GM12878 (cell line): ENCODE data around the gene FAM217B. TPM values are rescaled to one million over a fixed set of nuclear protein-coding genes. Genes with fewer than 3 reads are reported as not detected.

ENCODE experiments used
- ATAC-seq: fragments of 200-7000 bp; cut with Tn5 transposase; 3 replicates; pipeline ENCODE4 v1.9.1; 2020; ENCODE audit warnings: mild to moderate bottlenecking, moderate library complexity
- Bru-seq: library from RNA; stranded (reverse); fragments of 400-500 nt; gene quantifications from one replicate; lab custom pipeline; 2021; lab: Mats Ljungman, UMichigan
- BruChase-seq, 2 experiments: library from RNA; stranded (reverse); fragments of 400-500 nt; gene quantifications; one replicate each; lab custom pipeline; 2021; lab: Mats Ljungman, UMichigan
- BruUV-seq: library from RNA; stranded (reverse); fragments of 400-500 nt; replicated peaks from 2 replicates; lab custom pipeline; 2021; lab: Mats Ljungman, UMichigan
- CTCF ChIA-PET: fragments of 300-600 bp; sonication (Branson Sonifier 250); formaldehyde crosslinking; extraction: SDS; loops from one replicate; lab custom pipeline; 2021; ENCODE audit warnings: inconsistent platforms; lab: Yijun Ruan, JAX
- POLR2A ChIA-PET: fragments of 350-600 bp; formaldehyde crosslinking; extraction: SDS; loops from one replicate; lab custom pipeline; 2021; ENCODE audit warnings: inconsistent platforms; lab: Charles Lee
- RAD21 ChIA-PET: fragments of 300-600 bp; sonication (Branson Sonifier 250); formaldehyde crosslinking; loops from one replicate; lab custom pipeline; 2023; ENCODE audit warnings: antibody characterized with exemption; ENCODE audit not compliant: unreplicated experiment; lab: Charles Lee
- SMC1A ChIA-PET: fragments of 300-600 bp; sonication (Branson Sonifier 250); formaldehyde crosslinking; loops from one replicate; lab custom pipeline; 2023; ENCODE audit not compliant: unreplicated experiment, uncharacterized antibody; lab: Charles Lee
- DNase-seq: peaks from one replicate; pipeline ENCODE4 v3.0.0-alpha.2; 2011; ENCODE audit warnings: low read depth, low spot score
- FAIRE-seq: peaks from 3 replicates; lab custom pipeline; 2011; peaks lifted over from hg19 to GRCh38; lab: Jason Lieb, UNC
- H2AFZ ChIP-seq: 2 replicates; pipeline ENCODE4 v1.6.0; 2011; ENCODE audit warnings: low read depth, low read length, control low read depth; ENCODE audit not compliant: control insufficient read depth
- H3K27ac ChIP-seq: 2 replicates; pipeline ENCODE4 v1.5.1; 2011; ENCODE audit warnings: control low read depth; ENCODE audit not compliant: control insufficient read depth, insufficient read depth
- H3K27me3 ChIP-seq, 2 experiments: replicated peaks in 1 of 2; 2 replicates each; pipeline versions ENCODE4 v1.6.0 to v1.6.1; 2011; ENCODE audit warnings: low read length in 1 of 2; ENCODE audit not compliant: control insufficient read depth in 2 of 2, insufficient read depth in 2 of 2
- H3K36me3 ChIP-seq, 2 experiments: 2 replicates each; pipeline ENCODE4 v1.5.1; 2011; ENCODE audit warnings: low read length in 1 of 2; ENCODE audit not compliant: control insufficient read depth in 2 of 2, insufficient read depth in 2 of 2
- H3K4me1 ChIP-seq: 2 replicates; pipeline ENCODE4 v1.6.1; 2011; ENCODE audit warnings: mild to moderate bottlenecking, low read length, moderate library complexity, mixed read lengths; ENCODE audit not compliant: control insufficient read depth, insufficient read depth
- H3K4me2 ChIP-seq: 2 replicates; pipeline ENCODE4 v1.6.0; 2011; ENCODE audit warnings: control low read depth; ENCODE audit not compliant: control insufficient read depth, insufficient read depth
- H3K4me3 ChIP-seq: fragments of 200-600 bp; sonication (generic); 2 replicates; pipeline ENCODE4 v1.5.1; 2016
- H3K79me2 ChIP-seq: 2 replicates; pipeline ENCODE4 v1.6.0; 2011; ENCODE audit warnings: low read length; ENCODE audit not compliant: control insufficient read depth, insufficient read depth
- H3K9ac ChIP-seq: 2 replicates; pipeline ENCODE4 v1.8.0; 2011; ENCODE audit warnings: low read length, control low read depth, mixed read lengths; ENCODE audit not compliant: control insufficient read depth, insufficient read depth
- H3K9me3 ChIP-seq: replicated peaks from 3 replicates; pipeline ENCODE4 v1.5.1; 2011; ENCODE audit warnings: mild to moderate bottlenecking, low read length; ENCODE audit not compliant: control insufficient read depth, insufficient read depth
- H4K20me1 ChIP-seq: 2 replicates; pipeline ENCODE4 v1.6.0; 2011; ENCODE audit not compliant: control insufficient read depth, insufficient read depth
- EP300 ChIP-seq, 2 experiments: fragments of 150-350 bp in 1 of 2; IDR thresholded peaks; 2 replicates each; pipeline ENCODE4 v1.6.1; 2011 to 2012; ENCODE audit warnings: low read depth in 2 of 2, low read length in 2 of 2, borderline replicate concordance in 1 of 2, improper control_type of control experiment in 1 of 2, inconsistent platforms in 1 of 2; ENCODE audit not compliant: control insufficient read depth in 1 of 2
- MLLT1 ChIP-seq: fragments of 450-650 bp; IDR thresholded peaks from 2 replicates; pipeline ENCODE4 v1.6.1; 2016; ENCODE audit warnings: mild to moderate bottlenecking
- POLR2AphosphoS5 ChIP-seq: IDR thresholded peaks from 2 replicates; pipeline ENCODE4 v1.6.1; 2011; ENCODE audit warnings: mild to moderate bottlenecking, low read length, inconsistent platforms
- RCOR1 ChIP-seq: conservative IDR thresholded peaks from 2 replicates; pipeline ENCODE4 v1.6.1; 2012; ENCODE audit warnings: low read depth, low read length, improper control_type of control experiment
- WGBS: methylation state at CpG from one replicate; pipeline ENCODE4 v1.1.6; 2016; ENCODE audit warnings: low lambda C conversion rate; ENCODE audit not compliant: insufficient replicate concordance, insufficient coverage; ENCODE audit errors: missing lambda C conversion rate; 5-methylcytosine and 5-hydroxymethylcytosine counted together
- in situ Hi-C: fragments of 300-500 bp; cut with MboI; formaldehyde crosslinking; loops from 9 replicates; pipeline ENCODE4 v1.14.3; 2018; ENCODE audit warnings: mixed read lengths
- intact Hi-C: fragments of 100-400 bp; cut with micrococcal nuclease; formaldehyde crosslinking; loops from one replicate; pipeline ENCODE4 v1.14.2; 2022; ENCODE audit not compliant: unreplicated experiment
- long read RNA-seq, 2 experiments: library from polyadenylated mRNA; unstranded; transcript quantifications; one replicate each; pipeline ENCODE4 v2.0.0, GENCODE V29; 2019 to 2020
- polyA minus RNA-seq, 3 experiments: library from RNA; depleted of rRNA, polyadenylated mRNA; stranded (reverse); fragments of >200 nt; gene quantifications; 2 replicates each; pipeline ENCODE4 v1.2.3, GENCODE V29; 2011
- polyA plus RNA-seq, 11 experiments: library from polyadenylated mRNA; depleted of rRNA in 4 of 11; unstranded in 6 of 11; stranded (reverse) in 5 of 11; fragments of >200 nt; fragmentation: Nextera tagmentation in 4 of 11; fragmentation: Illumina TruSeq in 1 of 11; extraction: Ambion mirVana in 4 of 11; extraction: Trizol in 1 of 11; gene quantifications; 1 replicate in 1 of 11; 2 replicates in 10 of 11; pipeline versions ENCODE4 v1.2.1 to v1.2.3, GENCODE V29; 2011 to 2016; ENCODE audit warnings: inconsistent platforms in 2 of 11, missing spikeins in 2 of 11, low read depth in 1 of 11
- total RNA-seq, 4 experiments: library from RNA; depleted of rRNA in 3 of 4; stranded (reverse); fragments of >200 nt in 3 of 4; fragmentation: Illumina TruSeq in 1 of 4; extraction: Trizol in 1 of 4; gene quantifications; 2 replicates each; pipeline versions ENCODE4 v1.2.1 to v1.2.3, GENCODE V29; 2013 to 2021
- TF ChIP-seq, protein P1 (sequence below), 3 experiments: IDR thresholded peaks in 2 of 3; conservative IDR thresholded peaks in 1 of 3; 2 replicates each; pipeline ENCODE4 v1.5.1; 2011; ENCODE audit warnings: low read depth in 3 of 3, low read length in 3 of 3, mild to moderate bottlenecking in 3 of 3, control low read depth in 2 of 3, moderate library complexity in 2 of 3, inconsistent platforms in 1 of 3, mixed read lengths in 1 of 3; ENCODE audit not compliant: control insufficient read depth in 2 of 3, insufficient read depth in 1 of 3; ENCODE audit errors: extremely low read depth in 1 of 3

The FAM217B gene
- total RNA-seq (2013; cell fraction: nucleolus; rRNA removed) = 7.7 and 9.7 TPM in 2 replicates
- total RNA-seq (2014; rRNA removed) (8.9 and 9.1 TPM in 2 replicates), total RNA-seq (2014; rRNA removed; fragmentation: Illumina TruSeq; extraction: Trizol) (6.0 and 6.8 TPM in 2 replicates), total RNA-seq (2021) (15.1 and 16.0 TPM in 2 replicates), polyA plus RNA-seq (2011; rRNA removed) (14.5 and 25.4 TPM in 2 replicates), polyA plus RNA-seq (2014; fragmentation: Illumina TruSeq; extraction: Trizol) (11.2 and 14.2 TPM in 2 replicates), polyA plus RNA-seq (2014; fragmentation: Nextera tagmentation; extraction: Ambion mirVana) (1 to 10 TPM; 6.3 to 6.8 TPM), polyA plus RNA-seq (2014; rRNA removed) (6.8 and 10.0 TPM in 2 replicates), polyA plus RNA-seq (2016; fragmentation: Nextera tagmentation; extraction: Ambion mirVana) (10 to 100 TPM; 17.5 to 18.3 TPM), polyA minus RNA-seq (2011; rRNA and poly(A)+ RNA removed) (9.1 and 11.4 TPM in 2 replicates), Bru-seq, nascent RNA (percentile 76 among the genes with signal in this experiment), BruChase-seq, experiment 1, labeled RNA remaining after a 6-hour chase (percentile 70 among the genes with signal in this experiment), BruChase-seq, experiment 2, labeled RNA remaining after a 2-hour chase (percentile 86 among the genes with signal in this experiment)
- polyA plus RNA-seq (2011; ENCODE audit: low read depth) = 3.0 TPM
- 6.9 and 7.1 TPM in 2 replicates for polyA plus RNA-seq (2011; cell fraction: cytosol; rRNA removed)
- polyA plus RNA-seq (2011; cell fraction: nucleus; rRNA removed) = 4.2 and 4.4 TPM in 2 replicates
- polyA plus RNA-seq (2012) = 5.7 and 6.1 TPM in 2 replicates
- 3.7 and 5.0 TPM in 2 replicates for polyA minus RNA-seq (2011; cell fraction: cytosol; rRNA and poly(A)+ RNA removed)
- polyA minus RNA-seq (2011; cell fraction: nucleus; rRNA and poly(A)+ RNA removed) = 7.1 and 8.5 TPM in 2 replicates
- long read RNA-seq, experiment 1, full-length matches to known transcripts = 17 of 21 reads
- long read RNA-seq, experiment 1, partial matches to known transcripts = 0 of 21 reads
- long read RNA-seq, experiment 1, other reads (novel, unspliced or antisense) = 4 of 21 reads
- long read RNA-seq, experiment 2, full-length matches to known transcripts = 9 of 24 reads
- long read RNA-seq, experiment 2, partial matches to known transcripts = 4 of 24 reads
- long read RNA-seq, experiment 2, other reads (novel, unspliced or antisense) = 11 of 24 reads

DNA sequence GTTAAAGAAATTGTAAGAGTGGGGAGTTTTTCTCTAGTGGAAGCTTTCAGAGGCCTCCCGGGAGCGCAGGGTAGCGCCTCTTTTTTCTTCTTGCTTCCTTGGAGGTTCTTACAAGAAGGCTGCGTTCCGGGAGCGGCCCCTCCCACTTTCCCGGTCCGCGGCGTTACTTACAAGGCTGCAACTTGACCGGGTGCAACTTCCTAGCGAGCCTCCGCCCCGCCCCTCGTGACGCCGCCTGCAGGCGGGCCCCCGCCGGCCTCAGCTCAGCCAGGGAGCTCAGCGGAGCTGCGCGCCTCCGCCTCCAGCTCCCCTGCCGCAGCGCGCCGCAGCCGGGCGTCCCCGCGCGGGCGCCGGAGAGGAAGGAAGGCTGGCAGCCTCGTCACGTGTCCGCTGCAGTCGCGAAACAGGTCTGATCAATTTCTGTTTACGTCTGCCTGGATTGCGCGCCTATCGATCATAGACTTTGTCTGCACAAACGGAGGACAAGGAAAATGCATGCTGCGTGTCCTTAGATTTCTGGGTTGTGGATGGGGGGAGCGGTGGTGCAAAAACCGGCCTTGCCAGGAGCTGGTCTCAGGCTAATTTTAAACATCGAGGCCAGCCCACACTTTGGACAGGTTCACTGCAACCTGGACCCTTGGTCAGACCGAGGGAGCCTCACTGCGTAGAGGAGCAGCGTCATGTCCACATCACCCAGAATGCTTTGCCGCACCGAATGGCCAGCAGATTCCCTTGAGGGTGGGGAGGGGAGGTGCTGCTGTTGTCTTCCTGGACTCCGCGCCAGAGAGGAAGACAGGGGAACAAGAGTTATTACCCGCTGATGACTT, at the start of gene FAM217B, which contains the start of gene PPP1R3D:
FAM217B (plus strand) TSS at position 261 of the 827 bp plus-strand sequence. CDS start 3,555 bp downstream, outside the sequence.
PPP1R3D (minus strand) TSS at position 177 of the 827 bp plus-strand sequence. CDS start 374 bp downstream, outside the sequence.
- POLR2A ChIA-PET = interaction anchor here (0.7 to 1.5 kb wide), 3 partner anchors 9 to 1599 kb away, joined by 3 to 8 read pairs (median 3); no protein-coding TSS in a partner anchor
- TF ChIP-seq MLLT1 = no peak; the same call in 1 of the 2 replicates
- peak; percentile 82 for TF ChIP-seq POLR2AphosphoS5
- TF ChIP-seq EP300 (IDR thresholded peaks at IDR 0.05; ENCODE audit: borderline replicate concordance in 1 of 2, control insufficient read depth in 1 of 2, low read depth in 2 of 2, low read length in 2 of 2) = peak in 1 of 2 experiments; percentile 31; a peak in 1 of 4 replicates
- TF ChIP-seq RCOR1 = 0 out of 2 replicates have a peak, but pooled peaks have one; percentile 44
- TF ChIP-seq, protein P1, sequence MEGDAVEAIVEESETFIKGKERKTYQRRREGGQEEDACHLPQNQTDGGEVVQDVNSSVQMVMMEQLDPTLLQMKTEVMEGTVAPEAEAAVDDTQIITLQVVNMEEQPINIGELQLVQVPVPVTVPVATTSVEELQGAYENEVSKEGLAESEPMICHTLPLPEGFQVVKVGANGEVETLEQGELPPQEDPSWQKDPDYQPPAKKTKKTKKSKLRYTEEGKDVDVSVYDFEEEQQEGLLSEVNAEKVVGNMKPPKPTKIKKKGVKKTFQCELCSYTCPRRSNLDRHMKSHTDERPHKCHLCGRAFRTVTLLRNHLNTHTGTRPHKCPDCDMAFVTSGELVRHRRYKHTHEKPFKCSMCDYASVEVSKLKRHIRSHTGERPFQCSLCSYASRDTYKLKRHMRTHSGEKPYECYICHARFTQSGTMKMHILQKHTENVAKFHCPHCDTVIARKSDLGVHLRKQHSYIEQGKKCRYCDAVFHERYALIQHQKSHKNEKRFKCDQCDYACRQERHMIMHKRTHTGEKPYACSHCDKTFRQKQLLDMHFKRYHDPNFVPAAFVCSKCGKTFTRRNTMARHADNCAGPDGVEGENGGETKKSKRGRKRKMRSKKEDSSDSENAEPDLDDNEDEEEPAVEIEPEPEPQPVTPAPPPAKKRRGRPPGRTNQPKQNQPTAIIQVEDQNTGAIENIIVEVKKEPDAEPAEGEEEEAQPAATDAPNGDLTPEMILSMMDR (IDR thresholded peaks at IDR 0.05 in 2 of 3, conservative IDR thresholded peaks at IDR 0.05 in 1 of 3; ENCODE audit: control insufficient read depth in 2 of 3, extremely low read depth in 1 of 3, insufficient read depth in 1 of 3, low read depth in 3 of 3, low read length in 3 of 3) = 0 out of 6 replicates have a peak, but pooled peaks of 1 of the 3 experiments have one; percentile 5

More for the DNA sequence above, at the start of gene FAM217B, which contains the start of gene PPP1R3D:
- Histone ChIP-seq H3K4me2 (peak within 1 kb of the TSS; percentile 97), H3K4me3 (peak within 1 kb of the TSS; percentile 99), H2AFZ (peak within 1 kb of the TSS; percentile 98), H4K20me1 (no peaks in the 10 kb centered on the region), H3K27me3 (no peaks in the 10 kb centered on the region), H3K79me2 (peaks cover 14% of the 10 kb centered on the region), H3K9ac (peak within 1 kb of the TSS; percentile 74), H3K4me1 (peaks cover 10% of the 10 kb centered on the region), H3K36me3 (peaks cover 0 to 1% of the 10 kb centered on the region in 2 experiments; a peak in 1 of 4 replicates), H3K9me3 (no peaks in the 10 kb centered on the region), H3K27ac (peak within 1 kb of the TSS; percentile 93)
- BruUV-seq = no TSS peak
- CTCF ChIA-PET = interaction anchor here (0.8 to 9.5 kb wide), 7 partner anchors 9 to 270 kb away, joined by 3 to 173 read pairs (median 4); no protein-coding TSS in a partner anchor
- SMC1A ChIA-PET = interaction anchor here (1.3 to 2.5 kb wide), 4 partner anchors 9 to 188 kb away, joined by 4 to 8 read pairs (median 6); no protein-coding TSS in a partner anchor
- 1% methylated on average over 46 of the region's 57 CpGs for WGBS
- in situ Hi-C loops = no loop called here
- RAD21 ChIA-PET = interaction anchor here (0.9 to 1.3 kb wide), 8 partner anchors 9 to 266 kb away, joined by 3 to 4 read pairs (median 3); no protein-coding TSS in a partner anchor
- DNase-seq = peak; percentile 73
- intact Hi-C loops = loop anchor here (10.0 kb wide), 1 partner anchor 114 kb away; no protein-coding TSS in a partner anchor
- peak; percentile 96 for ATAC-seq
- peak; percentile 93 for FAIRE-seq
